ENCODE measurements around the gene TMEM176A. TPM values are rescaled to one million over a fixed set of nuclear protein-coding genes. Genes with fewer than 3 reads are reported as not detected.

TMEM176A gene
- total RNA-seq, 1 donor from 2014 or later, result 1.3 TPM

DNA sequence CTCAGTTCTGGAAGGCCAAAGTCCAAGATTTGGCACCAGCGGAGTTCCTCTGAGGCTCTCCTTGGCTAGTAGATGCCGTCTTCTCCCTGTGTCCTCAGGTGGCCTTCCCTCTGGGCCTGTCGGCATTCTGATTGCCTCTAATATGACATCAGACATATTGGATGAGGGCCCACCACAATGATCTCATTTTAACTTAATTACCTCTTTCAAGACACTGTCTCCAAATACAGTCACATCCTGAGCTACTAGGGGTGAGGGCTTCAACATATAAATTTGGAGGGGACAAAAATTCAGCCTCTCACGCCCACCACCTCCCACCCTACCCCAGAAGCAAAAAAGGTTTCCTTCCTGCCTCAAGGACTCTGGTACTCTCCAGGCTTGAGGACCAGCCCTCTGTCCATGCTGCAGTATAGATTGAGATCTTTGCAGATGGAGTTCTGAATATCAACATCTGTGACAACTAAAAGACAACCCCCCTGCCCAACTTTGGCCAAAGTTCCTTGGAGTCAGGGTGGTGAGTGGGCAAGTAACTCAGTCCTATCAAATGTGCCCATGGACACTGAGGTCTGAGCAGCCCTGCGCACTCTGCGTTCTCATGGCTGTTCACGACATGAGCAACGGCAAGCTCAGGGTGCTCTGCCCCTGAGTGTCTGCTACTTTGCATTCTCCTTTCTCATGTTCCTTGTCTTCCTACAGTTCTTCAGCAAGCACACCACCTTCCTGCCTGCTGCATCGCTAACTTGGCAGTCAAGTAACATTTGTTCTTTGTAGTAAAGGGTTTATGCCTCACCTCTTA is 11.9 kb upstream of the TMEM176A start:
- Mint-ChIP-seq H3K4me1 (ENCODE audit: low read depth, unreplicated experiment) (no peaks in the 10 kb centered on the region), H3K27ac (ENCODE audit: unreplicated experiment) (no peak overlapping the region)

GRCh38 chr7:150790416-150791075 is 10.0 kb upstream of the TMEM176A start:
- TF ChIP-seq, protein P1, sequence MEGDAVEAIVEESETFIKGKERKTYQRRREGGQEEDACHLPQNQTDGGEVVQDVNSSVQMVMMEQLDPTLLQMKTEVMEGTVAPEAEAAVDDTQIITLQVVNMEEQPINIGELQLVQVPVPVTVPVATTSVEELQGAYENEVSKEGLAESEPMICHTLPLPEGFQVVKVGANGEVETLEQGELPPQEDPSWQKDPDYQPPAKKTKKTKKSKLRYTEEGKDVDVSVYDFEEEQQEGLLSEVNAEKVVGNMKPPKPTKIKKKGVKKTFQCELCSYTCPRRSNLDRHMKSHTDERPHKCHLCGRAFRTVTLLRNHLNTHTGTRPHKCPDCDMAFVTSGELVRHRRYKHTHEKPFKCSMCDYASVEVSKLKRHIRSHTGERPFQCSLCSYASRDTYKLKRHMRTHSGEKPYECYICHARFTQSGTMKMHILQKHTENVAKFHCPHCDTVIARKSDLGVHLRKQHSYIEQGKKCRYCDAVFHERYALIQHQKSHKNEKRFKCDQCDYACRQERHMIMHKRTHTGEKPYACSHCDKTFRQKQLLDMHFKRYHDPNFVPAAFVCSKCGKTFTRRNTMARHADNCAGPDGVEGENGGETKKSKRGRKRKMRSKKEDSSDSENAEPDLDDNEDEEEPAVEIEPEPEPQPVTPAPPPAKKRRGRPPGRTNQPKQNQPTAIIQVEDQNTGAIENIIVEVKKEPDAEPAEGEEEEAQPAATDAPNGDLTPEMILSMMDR (IDR thresholded peaks at IDR 0.05; ENCODE audit: partially characterized antibody, unreplicated experiment), result no peak
- DNase-seq, result no peak
- Mint-ChIP-seq H3K27ac (ENCODE audit: unreplicated experiment) (no peak overlapping the region), H3K4me1 (ENCODE audit: low read depth, unreplicated experiment) (no peaks in the 10 kb centered on the region), H3K9me3 (ENCODE audit: unreplicated experiment) (no peaks in the 10 kb centered on the region), H3K27me3 (ENCODE audit: unreplicated experiment) (no peaks in the 10 kb centered on the region), H3K36me3 (ENCODE audit: unreplicated experiment) (no peaks in the 10 kb centered on the region), H3K4me3 (ENCODE audit: unreplicated experiment) (no peak overlapping the region)

More for the DNA sequence above, 11.9 kb upstream of the TMEM176A start:
- H3K9me3 Mint-ChIP-seq (ENCODE audit: unreplicated experiment), result no peaks in the 10 kb centered on the region
- H3K36me3 Mint-ChIP-seq (ENCODE audit: unreplicated experiment), result no peaks in the 10 kb centered on the region
- peaks cover 3% of the 10 kb centered on the region for H3K27me3 Mint-ChIP-seq (ENCODE audit: unreplicated experiment)
- TF ChIP-seq, protein P1 (IDR thresholded peaks at IDR 0.05; ENCODE audit: partially characterized antibody, unreplicated experiment), result no peak
- DNase-seq, result no peak
- no peak overlapping the region for H3K4me3 Mint-ChIP-seq (ENCODE audit: unreplicated experiment)

GRCh38 chr7:150791304-150791703 is 9.3 kb upstream of the TMEM176A start:
- H3K4me1 Mint-ChIP-seq (ENCODE audit: low read depth, unreplicated experiment), result no peaks in the 10 kb centered on the region
- no peak overlapping the region for H3K27ac Mint-ChIP-seq (ENCODE audit: unreplicated experiment)
- H3K27me3 Mint-ChIP-seq (ENCODE audit: unreplicated experiment), result no peaks in the 10 kb centered on the region
- H3K4me3 Mint-ChIP-seq (ENCODE audit: unreplicated experiment), result no peak overlapping the region
- TF ChIP-seq, protein P1 (IDR thresholded peaks at IDR 0.05; ENCODE audit: partially characterized antibody, unreplicated experiment), result no peak
- H3K9me3 Mint-ChIP-seq (ENCODE audit: unreplicated experiment), result no peaks in the 10 kb centered on the region
- no peak for DNase-seq
- H3K36me3 Mint-ChIP-seq (ENCODE audit: unreplicated experiment), result no peaks in the 10 kb centered on the region

GRCh38 chr7:150791746-150792452 is 8.7 kb upstream of the TMEM176A start:
- no peak for DNase-seq
- H3K9me3 Mint-ChIP-seq (ENCODE audit: unreplicated experiment), result no peaks in the 10 kb centered on the region
- H3K36me3 Mint-ChIP-seq (ENCODE audit: unreplicated experiment), result no peaks in the 10 kb centered on the region
- no peak overlapping the region for H3K4me3 Mint-ChIP-seq (ENCODE audit: unreplicated experiment)
- TF ChIP-seq, protein P1 (IDR thresholded peaks at IDR 0.05; ENCODE audit: partially characterized antibody, unreplicated experiment), result no peak
- H3K4me1 Mint-ChIP-seq (ENCODE audit: low read depth, unreplicated experiment), result no peaks in the 10 kb centered on the region
- H3K27ac Mint-ChIP-seq (ENCODE audit: unreplicated experiment), result no peak overlapping the region
- H3K27me3 Mint-ChIP-seq (ENCODE audit: unreplicated experiment), result no peaks in the 10 kb centered on the region
